Forelimb muscle (tissue), 1 donor: Measurements from ENCODE around the gene OGDH. TPM values are rescaled to one million over a fixed set of nuclear protein-coding genes. Genes with fewer than 3 reads are reported as not detected.

Experiments used
- polyA plus RNA-seq: library from polyadenylated mRNA; unstranded; fragments of 120-200 nt; gene quantifications from one replicate; pipeline ENCODE4 v1.2.1, GENCODE V29; 2013; ENCODE audit not compliant: insufficient read length

Gene OGDH
- polyA plus RNA-seq, 1 donor: 61.2 TPM

Other genes with a start within 250 kb of the OGDH start
- gene NUDCD3, start 116.0 kb upstream of the OGDH start, polyA plus RNA-seq: 80.1 TPM
- 0.04 TPM for gene NPC1L1, start 65.3 kb upstream of the OGDH start, polyA plus RNA-seq
- gene DDX56, start 32.7 kb upstream of the OGDH start, polyA plus RNA-seq: 56.7 TPM
- 94.3 TPM for gene TMED4, start 24.4 kb upstream of the OGDH start, polyA plus RNA-seq
- 37.4 TPM for gene ZMIZ2, start 142.2 kb downstream of the OGDH start, polyA plus RNA-seq
- 754 TPM for gene PPIA, start 190.1 kb downstream of the OGDH start, polyA plus RNA-seq
- 116 TPM for gene H2AZ2, start 241.5 kb downstream of the OGDH start, polyA plus RNA-seq